ENCODE results near the gene KLK12.

KLK12 gene

GRCh38 chr19:51034704-51035103 lies at the start of gene KLK12:
TSS of gene KLK12 (minus strand) at chr19:51035002. CDS start at chr19:51034621, 381 bp downstream.
- TF ChIP-seq, protein P1, sequence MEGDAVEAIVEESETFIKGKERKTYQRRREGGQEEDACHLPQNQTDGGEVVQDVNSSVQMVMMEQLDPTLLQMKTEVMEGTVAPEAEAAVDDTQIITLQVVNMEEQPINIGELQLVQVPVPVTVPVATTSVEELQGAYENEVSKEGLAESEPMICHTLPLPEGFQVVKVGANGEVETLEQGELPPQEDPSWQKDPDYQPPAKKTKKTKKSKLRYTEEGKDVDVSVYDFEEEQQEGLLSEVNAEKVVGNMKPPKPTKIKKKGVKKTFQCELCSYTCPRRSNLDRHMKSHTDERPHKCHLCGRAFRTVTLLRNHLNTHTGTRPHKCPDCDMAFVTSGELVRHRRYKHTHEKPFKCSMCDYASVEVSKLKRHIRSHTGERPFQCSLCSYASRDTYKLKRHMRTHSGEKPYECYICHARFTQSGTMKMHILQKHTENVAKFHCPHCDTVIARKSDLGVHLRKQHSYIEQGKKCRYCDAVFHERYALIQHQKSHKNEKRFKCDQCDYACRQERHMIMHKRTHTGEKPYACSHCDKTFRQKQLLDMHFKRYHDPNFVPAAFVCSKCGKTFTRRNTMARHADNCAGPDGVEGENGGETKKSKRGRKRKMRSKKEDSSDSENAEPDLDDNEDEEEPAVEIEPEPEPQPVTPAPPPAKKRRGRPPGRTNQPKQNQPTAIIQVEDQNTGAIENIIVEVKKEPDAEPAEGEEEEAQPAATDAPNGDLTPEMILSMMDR (IDR thresholded peaks at IDR 0.05; ENCODE audit: low read depth, low read length) = no peak
- H3K4me3 ChIP-seq (ENCODE audit: low read depth, low read length) = no peak within 1 kb of the TSS

DNA sequence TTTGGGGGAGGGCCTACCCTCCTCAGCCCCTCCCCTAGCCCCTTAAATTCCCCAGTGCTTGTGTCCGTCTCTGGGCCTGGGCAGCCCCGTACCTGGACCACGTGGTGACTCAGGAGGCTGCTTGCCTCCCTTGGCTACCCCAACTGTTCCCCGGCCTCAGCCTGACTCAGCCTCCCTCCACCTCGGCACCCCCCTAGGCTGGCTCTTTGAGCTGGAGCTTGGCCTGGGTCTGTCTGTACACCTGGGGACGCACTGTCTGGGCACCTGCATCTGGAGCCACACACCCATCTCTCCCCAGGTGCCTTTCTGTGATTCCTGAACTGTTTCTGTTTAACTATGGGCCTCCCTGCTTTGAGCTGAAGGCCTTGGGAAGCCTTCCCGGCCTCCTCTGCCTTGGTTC lies 49.7 kb upstream of the KLK12 start:
- TF ChIP-seq, protein P1 (IDR thresholded peaks at IDR 0.05; ENCODE audit: low read depth, low read length) = no peak
- H3K4me3 ChIP-seq (ENCODE audit: low read depth, low read length) = no peak overlapping the region

GRCh38 chr19:51083783-51084182 lies 49.0 kb upstream of the KLK12 start:
- H3K4me3 ChIP-seq (ENCODE audit: low read depth, low read length) = no peak overlapping the region
- TF ChIP-seq, protein P1 (IDR thresholded peaks at IDR 0.05; ENCODE audit: low read depth, low read length) = no peak

DNA sequence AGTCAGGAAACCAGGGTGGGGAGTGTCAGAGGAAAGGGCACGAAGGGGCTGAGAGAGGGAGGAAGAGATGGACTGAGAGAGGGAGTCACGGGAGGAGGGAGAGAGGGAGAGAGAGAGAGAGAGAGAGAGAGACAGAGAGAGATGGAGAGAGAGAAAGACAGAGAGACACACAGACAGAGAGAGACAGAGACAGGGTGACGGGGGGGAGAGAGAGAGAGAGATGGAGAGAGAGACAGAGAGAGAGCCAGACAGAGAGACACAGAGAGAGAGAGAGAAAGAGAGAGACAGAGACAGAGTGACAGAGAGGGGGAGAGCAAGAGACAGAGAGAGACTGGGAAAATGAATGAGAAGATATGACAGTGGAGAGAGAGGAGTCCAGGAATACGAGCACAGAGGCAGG lies 48.4 kb upstream of the KLK12 start:
- no peak overlapping the region for H3K4me3 ChIP-seq (ENCODE audit: low read depth, low read length)
- TF ChIP-seq, protein P1 (IDR thresholded peaks at IDR 0.05; ENCODE audit: low read depth, low read length) = no peak

GRCh38 chr19:51082611-51083010 lies 47.8 kb upstream of the KLK12 start, which contains the start of gene KLK14:
TSS of gene KLK14 (minus strand) at chr19:51082887. CDS start at chr19:51082614, 273 bp downstream.
- TF ChIP-seq, protein P1 (IDR thresholded peaks at IDR 0.05; ENCODE audit: low read depth, low read length) = no peak
- H3K4me3 ChIP-seq (ENCODE audit: low read depth, low read length) = no peak within 1 kb of the TSS

DNA sequence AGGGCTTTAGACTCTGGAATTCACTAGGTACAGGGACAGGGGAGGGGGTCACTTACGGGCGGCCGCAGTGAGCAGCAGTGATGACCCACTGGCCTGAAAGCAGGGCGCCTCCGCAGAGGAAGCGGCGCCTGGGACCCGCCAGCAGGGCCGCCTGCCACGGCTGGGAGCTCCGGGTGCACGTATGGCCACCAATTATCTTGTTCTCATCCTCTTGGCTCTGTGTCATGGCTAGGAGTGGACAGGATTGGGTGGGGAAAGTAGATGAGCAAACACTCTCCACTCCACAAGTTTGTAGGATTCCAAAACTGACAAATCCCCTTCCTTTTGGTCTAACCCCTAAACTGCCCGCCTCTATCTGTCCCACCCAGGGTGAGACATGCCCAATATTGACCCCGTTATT lies 46.7 kb upstream of the KLK12 start:
- TF ChIP-seq, protein P1 (IDR thresholded peaks at IDR 0.05; ENCODE audit: low read depth, low read length) = no peak
- H3K4me3 ChIP-seq (ENCODE audit: low read depth, low read length) = no peak overlapping the region

- TF ChIP-seq, protein P1 (IDR thresholded peaks at IDR 0.05; ENCODE audit: low read depth, low read length) = no peak
- no peak overlapping the region for H3K4me3 ChIP-seq (ENCODE audit: low read depth, low read length)
Observed at GRCh38 chr19:51079481-51080110, 44.8 kb upstream of the KLK12 start.
